ENCODE results near the gene S1PR1.

DNA sequence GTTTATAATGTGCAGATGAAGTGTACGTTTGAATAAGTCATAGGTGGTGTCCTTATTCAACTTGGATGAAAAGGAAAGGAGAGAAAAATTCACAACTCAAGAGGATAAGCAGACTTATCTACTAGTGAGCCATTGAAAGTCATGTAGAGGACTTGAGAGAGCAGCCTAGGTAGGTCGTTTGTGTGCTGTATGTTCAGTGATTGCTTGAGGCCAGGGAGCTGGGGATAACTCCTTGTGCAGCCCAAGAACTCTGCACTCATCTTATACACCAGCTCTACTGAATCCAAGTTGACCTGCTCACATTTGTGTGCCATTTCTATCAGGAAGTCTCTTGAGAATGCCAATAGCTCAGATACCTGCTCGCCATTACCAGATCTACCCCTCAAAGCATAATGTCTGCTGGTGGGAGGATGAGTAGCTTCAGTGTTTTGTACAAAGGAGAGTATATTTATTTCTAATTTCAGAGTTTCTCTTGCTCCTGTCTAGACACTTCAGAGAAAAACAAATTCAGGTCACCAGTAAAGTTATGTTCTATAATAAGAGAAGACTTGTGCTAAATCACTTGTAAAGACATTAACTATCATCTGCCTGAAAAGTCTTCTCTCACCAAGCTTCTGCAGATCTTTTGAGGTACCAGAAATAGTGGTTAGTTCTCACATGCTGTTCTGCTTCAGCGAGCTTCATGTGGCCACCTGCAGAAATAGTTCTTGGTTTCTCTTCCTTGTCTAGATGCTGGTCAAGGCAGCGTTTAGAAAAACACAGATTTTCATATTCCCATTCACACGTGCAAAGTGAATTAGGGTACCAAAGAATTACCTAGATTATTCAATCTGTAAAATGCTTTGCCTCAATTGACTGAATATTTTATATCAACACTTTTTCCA lies 10.8 kb downstream of the S1PR1 start:
- TF ChIP-seq, protein P1, sequence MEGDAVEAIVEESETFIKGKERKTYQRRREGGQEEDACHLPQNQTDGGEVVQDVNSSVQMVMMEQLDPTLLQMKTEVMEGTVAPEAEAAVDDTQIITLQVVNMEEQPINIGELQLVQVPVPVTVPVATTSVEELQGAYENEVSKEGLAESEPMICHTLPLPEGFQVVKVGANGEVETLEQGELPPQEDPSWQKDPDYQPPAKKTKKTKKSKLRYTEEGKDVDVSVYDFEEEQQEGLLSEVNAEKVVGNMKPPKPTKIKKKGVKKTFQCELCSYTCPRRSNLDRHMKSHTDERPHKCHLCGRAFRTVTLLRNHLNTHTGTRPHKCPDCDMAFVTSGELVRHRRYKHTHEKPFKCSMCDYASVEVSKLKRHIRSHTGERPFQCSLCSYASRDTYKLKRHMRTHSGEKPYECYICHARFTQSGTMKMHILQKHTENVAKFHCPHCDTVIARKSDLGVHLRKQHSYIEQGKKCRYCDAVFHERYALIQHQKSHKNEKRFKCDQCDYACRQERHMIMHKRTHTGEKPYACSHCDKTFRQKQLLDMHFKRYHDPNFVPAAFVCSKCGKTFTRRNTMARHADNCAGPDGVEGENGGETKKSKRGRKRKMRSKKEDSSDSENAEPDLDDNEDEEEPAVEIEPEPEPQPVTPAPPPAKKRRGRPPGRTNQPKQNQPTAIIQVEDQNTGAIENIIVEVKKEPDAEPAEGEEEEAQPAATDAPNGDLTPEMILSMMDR (conservative IDR thresholded peaks at IDR 0.05): no peak
- TF ChIP-seq EZH2 (IDR thresholded peaks at IDR 0.05; ENCODE audit: low read depth): no peak

Data from PC-9 (cell line).